Lower leg skin (tissue), 3 donors: ENCODE data around the gene OMP.

ENCODE experiments used
- CTCF ChIP-seq, 3 donors: fragments of 450-650 bp; IDR thresholded peaks; one replicate each; pipeline ENCODE4 v1.5.1; 2016; ENCODE audit warnings: antibody characterized with exemption in 3 of 3, mild to moderate bottlenecking in 3 of 3, moderate library complexity in 2 of 3
- POLR2A ChIP-seq, 2 donors: fragments of 450-650 bp; IDR thresholded peaks; one replicate each; pipeline ENCODE4 v1.6.1; 2016 to 2017; ENCODE audit warnings: antibody characterized with exemption in 2 of 2, mild to moderate bottlenecking in 1 of 2, moderate library complexity in 1 of 2

- TF ChIP-seq CTCF (IDR thresholded peaks at IDR 0.05) (no peak), POLR2A (IDR thresholded peaks at IDR 0.05) (no peak)
Observed at GRCh38 chr11:77071671-77072605, 30.7 kb upstream of the OMP start.
